GM19468 (cell line): Measurements from ENCODE around the gene ANKRD42.
A peak's percentile ranks its signal among the peaks of the same experiment; 100 is the strongest.

Source experiments
- ATAC-seq: cut with Tn5 transposase; IDR thresholded peaks from one replicate; pipeline ENCODE4 v1.9.1; 2021; ENCODE audit warnings: mild to moderate bottlenecking, moderate library complexity, moderate number of reproducible peaks; ENCODE audit not compliant: unreplicated experiment; ENCODE audit errors: extremely low read depth

Gene ANKRD42

GRCh38 chr11:83284501-83285150 lies 91.1 kb downstream of the ANKRD42 start:
- no peak for ATAC-seq

- peak; percentile 11 for ATAC-seq
Observed at GRCh38 chr11:83285151-83285770, 91.7 kb downstream of the ANKRD42 start.

GRCh38 chr11:83285771-83286528 lies 92.4 kb downstream of the ANKRD42 start, which contains the start of gene CCDC90B:
CCDC90B (minus strand) TSS chr11:83286367; CDS start chr11:83285972, 395 bp downstream.
- peak; percentile 87 for ATAC-seq

GRCh38 chr11:83287631-83288030 lies 94.1 kb downstream of the ANKRD42 start:
- no peak for ATAC-seq

GRCh38 chr11:83292709-83293456 lies 99.4 kb downstream of the ANKRD42 start:
- no peak for ATAC-seq

- no peak for ATAC-seq
Observed at GRCh38 chr11:83293457-83293774, 99.9 kb downstream of the ANKRD42 start.

- no peak for ATAC-seq
Observed at GRCh38 chr11:83294208-83294607, 100.7 kb downstream of the ANKRD42 start.
